Natural killer cell (primary cell): ENCODE data around the gene HOXD13. TPM values are rescaled to one million over a fixed set of nuclear protein-coding genes. Genes with fewer than 3 reads are reported as not detected.

Experiments
- ATAC-seq, 3 donors: fragments of 150-1000 bp in 2 of 3; fragments of 200-7000 bp in 1 of 3; cut with Tn5 transposase; 1 replicate in 1 of 3; 2 replicates in 2 of 3; pipeline ENCODE4 v1.10.0; 2021; ENCODE audit warnings: mild to moderate bottlenecking in 2 of 3, moderate library complexity in 2 of 3
- DNase-seq, 2 donors: peaks; one replicate each; pipeline versions ENCODE4 v3.0.0 to v3.0.0-alpha.2; 2013 to 2021; ENCODE audit warnings: mixed read lengths in 1 of 2
- H3K27ac ChIP-seq: one replicate; pipeline ENCODE4 v1.5.1; 2013; ENCODE audit warnings: mild to moderate bottlenecking, low read length
- H3K27me3 ChIP-seq: one replicate; pipeline ENCODE4 v1.6.1; 2013; ENCODE audit warnings: low read length; ENCODE audit not compliant: control insufficient read depth, insufficient read depth
- H3K36me3 ChIP-seq: one replicate; pipeline ENCODE4 v1.6.1; 2013; ENCODE audit warnings: low read length; ENCODE audit not compliant: control insufficient read depth, insufficient read depth
- H3K4me1 ChIP-seq: one replicate; pipeline ENCODE4 v1.6.1; 2013; ENCODE audit warnings: low read length; ENCODE audit not compliant: control insufficient read depth, insufficient read depth
- H3K4me3 ChIP-seq: one replicate; pipeline ENCODE4 v1.5.1; 2013; ENCODE audit warnings: low read length
- H3K9me3 ChIP-seq: one replicate; pipeline ENCODE4 v1.6.1; 2013; ENCODE audit warnings: low read length; ENCODE audit not compliant: control insufficient read depth, insufficient read depth
- H3K27ac Mint-ChIP-seq, 2 donors: one replicate each; pipeline ENCODE4 v1.8.0; 2022; ENCODE audit warnings: mild to moderate bottlenecking in 2 of 2, mixed read lengths in 2 of 2, moderate library complexity in 1 of 2
- H3K27me3 Mint-ChIP-seq, 2 donors: one replicate each; pipeline ENCODE4 v1.8.0; 2022; ENCODE audit warnings: low read depth in 2 of 2, mixed read lengths in 2 of 2
- H3K36me3 Mint-ChIP-seq: one replicate; pipeline ENCODE4 v1.8.0; 2022; ENCODE audit warnings: mixed read lengths
- H3K4me1 Mint-ChIP-seq, 2 donors: one replicate each; pipeline ENCODE4 v1.8.0; 2022; ENCODE audit warnings: mixed read lengths in 2 of 2
- H3K4me3 Mint-ChIP-seq: one replicate; pipeline ENCODE4 v1.8.0; 2022; ENCODE audit warnings: mild to moderate bottlenecking, moderate library complexity, mixed read lengths
- H3K9me3 Mint-ChIP-seq, 2 donors: one replicate each; pipeline ENCODE4 v1.8.0; 2022; ENCODE audit warnings: mixed read lengths in 2 of 2
- CTCF ChIP-seq: fragments of 200-600 bp; IDR thresholded peaks from one replicate; pipeline ENCODE4 v1.8.0; 2022; ENCODE audit warnings: antibody characterized with exemption
- WGBS: methylation state at CpG from one replicate; pipeline ENCODE4 v1.1.7; 2013; ENCODE audit warnings: missing lambda C conversion rate; ENCODE audit not compliant: insufficient coverage; 5-methylcytosine and 5-hydroxymethylcytosine counted together
- intact Hi-C: fragments of 100-400 bp; cut with micrococcal nuclease; formaldehyde crosslinking; loops from one replicate; pipeline ENCODE4 v1.14.2; 2022
- total RNA-seq, 4 donors: library from RNA; stranded (reverse); fragments of 120-200 nt in 1 of 4; gene quantifications; one replicate each; pipeline versions ENCODE4 v1.2.3 to v1.2.4, GENCODE V29; 2013 to 2022

Gene HOXD13
- total RNA-seq, 3 donors from 2014 or later (not counting 1 experiment from before 2014, with no cell fraction given), result not detected

GRCh38 chr2:176074919-176075425 lies 17.5 kb upstream of the HOXD13 start:
- intact Hi-C loops, result loop anchor here (5.0 kb wide), 2 partner anchors 37 to 1738 kb away; no protein-coding TSS in a partner anchor
- H3K27ac Mint-ChIP-seq, result no peak overlapping the region

GRCh38 chr2:176075481-176075880 lies 17.0 kb upstream of the HOXD13 start:
- H3K9me3 Mint-ChIP-seq, result peaks cover 0 to 8% of the 10 kb centered on the region in 2 donors
- DNase-seq, result no peak

More at GRCh38 chr2:176074919-176075425, 17.5 kb upstream of the HOXD13 start:
- no peak for TF ChIP-seq CTCF
- DNase-seq, result no peak
- H3K9me3 Mint-ChIP-seq, result peaks cover 0 to 8% of the 10 kb centered on the region in 2 donors
- Histone ChIP-seq H3K27me3 (peaks cover 73% of the 10 kb centered on the region), H3K4me3 (no peak overlapping the region), H3K36me3 (no peaks in the 10 kb centered on the region), H3K4me1 (peaks cover 8% of the 10 kb centered on the region), H3K9me3 (peaks cover 20% of the 10 kb centered on the region), H3K27ac (no peak overlapping the region)
- 22% methylated on average over 6 of the region's 7 CpGs for WGBS
- H3K27me3 Mint-ChIP-seq, result peaks cover 69 to 70% of the 10 kb centered on the region in 2 donors
- peaks cover 9 to 17% of the 10 kb centered on the region in 2 donors for H3K4me1 Mint-ChIP-seq
- ATAC-seq, result no peak
- peaks cover 27% of the 10 kb centered on the region for H3K36me3 Mint-ChIP-seq
- H3K4me3 Mint-ChIP-seq, result no peak overlapping the region

GRCh38 chr2:176076063-176076462 lies 16.5 kb upstream of the HOXD13 start:
- Histone ChIP-seq H3K4me1 (peaks cover 17% of the 10 kb centered on the region), H3K36me3 (no peaks in the 10 kb centered on the region), H3K4me3 (no peak overlapping the region), H3K27ac (no peak overlapping the region), H3K27me3 (peaks cover 70% of the 10 kb centered on the region), H3K9me3 (peaks cover 26% of the 10 kb centered on the region)
- Mint-ChIP-seq H3K4me1 (peaks cover 9 to 17% of the 10 kb centered on the region in 2 donors), H3K27me3 (peaks cover 59 to 69% of the 10 kb centered on the region in 2 donors), H3K27ac (no peak overlapping the region), H3K36me3 (peaks cover 27% of the 10 kb centered on the region), H3K4me3 (no peak overlapping the region), H3K9me3 (peaks cover 0 to 8% of the 10 kb centered on the region in 2 donors)
- intact Hi-C loops, result loop anchor here (5.0 kb wide), 1 partner anchor 36 kb away; no protein-coding TSS in a partner anchor
- no peak for TF ChIP-seq CTCF
- ATAC-seq, result no peak
- WGBS, result 12% methylated on average over 6 of the region's 7 CpGs
- DNase-seq, result no peak

More at GRCh38 chr2:176075481-176075880, 17.0 kb upstream of the HOXD13 start:
- Mint-ChIP-seq H3K4me3 (no peak overlapping the region), H3K36me3 (peaks cover 27% of the 10 kb centered on the region), H3K27me3 (peaks cover 65 to 66% of the 10 kb centered on the region in 2 donors), H3K4me1 (peaks cover 9 to 17% of the 10 kb centered on the region in 2 donors), H3K27ac (no peak overlapping the region)
- peaks cover 11% of the 10 kb centered on the region for H3K4me1 ChIP-seq
- peaks cover 68% of the 10 kb centered on the region for H3K27me3 ChIP-seq
- intact Hi-C loops, result loop anchor here (5.0 kb wide), 1 partner anchor 37 kb away; no protein-coding TSS in a partner anchor
- H3K9me3 ChIP-seq, result peaks cover 20% of the 10 kb centered on the region
- no peaks in the 10 kb centered on the region for H3K36me3 ChIP-seq
- TF ChIP-seq CTCF, result no peak
- no peak for ATAC-seq
- H3K27ac ChIP-seq, result no peak overlapping the region
- H3K4me3 ChIP-seq, result no peak overlapping the region
- 15% methylated on average over 14 of the region's 15 CpGs for WGBS
